GM21447 (cell line): Measurements from ENCODE around the gene SOX30.
"Not testable (repeated sequence)": the region's sequence is repeated elsewhere in the genome, so short reads cannot be mapped to it uniquely, and the experiment has no call there.

ENCODE experiments used
- ATAC-seq: cut with Tn5 transposase; IDR thresholded peaks from one replicate; pipeline ENCODE4 v1.9.1; 2021; ENCODE audit not compliant: unreplicated experiment

The SOX30 gene

GRCh38 chr5:157652377-157652692, at the start of gene SOX30:
Gene SOX30 (minus strand): TSS chr5:157652438. CDS start chr5:157652078, 360 bp downstream.
- ATAC-seq, result no peak

GRCh38 chr5:157698674-157699073, 46.4 kb upstream of the SOX30 start:
- ATAC-seq, result not testable (repeated sequence)

- not testable (repeated sequence) for ATAC-seq
Measured at GRCh38 chr5:157696154-157696553, 43.9 kb upstream of the SOX30 start.

GRCh38 chr5:157693816-157694215, 41.6 kb upstream of the SOX30 start:
- not testable (repeated sequence) for ATAC-seq

- ATAC-seq, result no peak
Measured at GRCh38 chr5:157690690-157691433, 38.6 kb upstream of the SOX30 start.

GRCh38 chr5:157689942-157690689, 37.9 kb upstream of the SOX30 start:
- no peak for ATAC-seq

- ATAC-seq, result no peak
Measured at GRCh38 chr5:157687198-157687554, 34.9 kb upstream of the SOX30 start.

- ATAC-seq, result not testable (repeated sequence)
Measured at GRCh38 chr5:157686276-157687197, 34.3 kb upstream of the SOX30 start.

GRCh38 chr5:157682257-157682656, 30.0 kb upstream of the SOX30 start:
- ATAC-seq, result no peak

- ATAC-seq, result no peak
Measured at GRCh38 chr5:157681048-157681447, 28.8 kb upstream of the SOX30 start.

GRCh38 chr5:157680239-157680638, 28.0 kb upstream of the SOX30 start:
- no peak for ATAC-seq

- no peak for ATAC-seq
Measured at GRCh38 chr5:157679801-157680200, 27.6 kb upstream of the SOX30 start.

GRCh38 chr5:157677931-157678330, 25.7 kb upstream of the SOX30 start:
- no peak for ATAC-seq

- not testable (repeated sequence) for ATAC-seq
Measured at GRCh38 chr5:157674351-157674750, 22.1 kb upstream of the SOX30 start.

GRCh38 chr5:157672976-157673375, 20.7 kb upstream of the SOX30 start:
- ATAC-seq, result no peak

- ATAC-seq, result no peak
Measured at GRCh38 chr5:157671592-157672330, 19.5 kb upstream of the SOX30 start.

GRCh38 chr5:157670662-157671591, 18.7 kb upstream of the SOX30 start, which contains the start of gene C5orf52:
Gene C5orf52 (plus strand): TSS chr5:157671533. CDS start chr5:157671615, 82 bp downstream.
- ATAC-seq, result peak; percentile 58

- ATAC-seq, result no peak
Measured at GRCh38 chr5:157669701-157670097, 17.5 kb upstream of the SOX30 start.

- no peak for ATAC-seq
Measured at GRCh38 chr5:157668356-157668755, 16.1 kb upstream of the SOX30 start.
